ENCODE data around the gene FKTN. TPM values are rescaled to one million over a fixed set of nuclear protein-coding genes. Genes with fewer than 3 reads are reported as not detected.

Gene FKTN
- total RNA-seq, 1 donor from 2014 or later, result 21.1 TPM

GRCh38 chr9:105593145-105593544 is 35.2 kb downstream of the FKTN start:
- H3K4me1 Mint-ChIP-seq (ENCODE audit: low read depth, unreplicated experiment), result no peaks in the 10 kb centered on the region

DNA sequence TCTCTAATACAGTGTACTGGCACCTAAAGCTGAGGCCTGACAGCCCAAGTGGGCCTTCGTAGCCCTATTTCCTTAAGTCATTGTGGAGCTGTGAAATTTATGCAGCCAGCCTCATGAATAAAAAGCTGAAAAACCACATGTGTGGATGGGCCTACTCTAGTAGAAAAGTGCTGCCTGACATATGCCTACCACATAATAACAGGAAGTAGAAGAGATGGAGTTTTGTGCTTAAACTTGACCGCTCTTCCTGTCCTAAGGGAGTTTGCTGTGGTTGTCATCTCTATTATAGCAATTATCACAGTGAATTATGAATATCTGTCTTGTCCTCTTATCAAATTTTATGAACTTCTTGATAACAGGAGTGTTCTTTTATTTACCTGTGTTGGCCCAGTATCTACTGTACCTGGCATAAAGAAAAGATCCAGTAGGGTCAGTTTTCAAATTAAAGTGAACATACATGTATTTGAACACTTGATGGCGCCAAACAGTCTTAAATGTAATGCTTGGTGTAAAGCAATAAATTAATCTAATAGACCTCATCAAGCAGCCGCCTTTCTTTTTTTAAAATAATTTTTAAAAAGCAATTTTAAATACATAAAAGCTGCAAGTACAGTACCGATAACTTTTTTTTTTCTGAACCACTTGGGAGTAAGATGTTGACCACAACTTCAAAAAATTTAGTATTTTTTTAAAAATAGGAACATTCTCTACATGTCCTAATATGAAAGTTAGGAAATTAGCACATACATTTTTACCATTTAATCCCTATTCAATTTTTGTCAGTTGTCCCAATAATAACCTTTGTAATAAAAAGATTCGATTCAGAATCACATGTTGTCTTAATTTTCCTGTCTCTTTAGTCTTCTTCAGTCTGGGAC is 51.0 kb downstream of the FKTN start:
- FAIRE-seq (no peak), DNase-seq (ENCODE audit: low read depth) (peak; percentile 29)
- Histone ChIP-seq H3K9ac (ENCODE audit: low read length) (no peak overlapping the region), H3K79me2 (ENCODE audit: insufficient read depth, low read length) (no peaks in the 10 kb centered on the region), H3K27me3 (ENCODE audit: insufficient read depth, low read length) (no peaks in the 10 kb centered on the region), H3K4me3 (ENCODE audit: insufficient read depth, low read depth, low read length) (no peak overlapping the region), H3K36me3 (ENCODE audit: insufficient read depth, low read length) (peaks cover 5% of the 10 kb centered on the region), H3K27ac (ENCODE audit: low read depth, low read length) (no peak overlapping the region), H4K20me1 (ENCODE audit: insufficient read depth, low read length) (no peaks in the 10 kb centered on the region), H3K4me1 (ENCODE audit: insufficient read depth, low read length) (no peaks in the 10 kb centered on the region), H3K9me3 (ENCODE audit: insufficient read depth, low read depth, low read length) (no peaks in the 10 kb centered on the region), H3K4me2 (ENCODE audit: low read length) (no peak overlapping the region), H2AFZ (ENCODE audit: low read depth, low read length) (no peak overlapping the region)
- Mint-ChIP-seq H3K27me3 (ENCODE audit: low read depth, unreplicated experiment) (no peaks in the 10 kb centered on the region), H3K4me3 (ENCODE audit: unreplicated experiment) (no peak overlapping the region), H3K9me3 (ENCODE audit: unreplicated experiment) (no peaks in the 10 kb centered on the region), H3K36me3 (ENCODE audit: low read depth, unreplicated experiment) (peaks cover 4% of the 10 kb centered on the region), H3K4me1 (ENCODE audit: low read depth, unreplicated experiment) (no peaks in the 10 kb centered on the region), H3K27ac (ENCODE audit: unreplicated experiment) (no peak overlapping the region)
- TF ChIP-seq, protein P1, sequence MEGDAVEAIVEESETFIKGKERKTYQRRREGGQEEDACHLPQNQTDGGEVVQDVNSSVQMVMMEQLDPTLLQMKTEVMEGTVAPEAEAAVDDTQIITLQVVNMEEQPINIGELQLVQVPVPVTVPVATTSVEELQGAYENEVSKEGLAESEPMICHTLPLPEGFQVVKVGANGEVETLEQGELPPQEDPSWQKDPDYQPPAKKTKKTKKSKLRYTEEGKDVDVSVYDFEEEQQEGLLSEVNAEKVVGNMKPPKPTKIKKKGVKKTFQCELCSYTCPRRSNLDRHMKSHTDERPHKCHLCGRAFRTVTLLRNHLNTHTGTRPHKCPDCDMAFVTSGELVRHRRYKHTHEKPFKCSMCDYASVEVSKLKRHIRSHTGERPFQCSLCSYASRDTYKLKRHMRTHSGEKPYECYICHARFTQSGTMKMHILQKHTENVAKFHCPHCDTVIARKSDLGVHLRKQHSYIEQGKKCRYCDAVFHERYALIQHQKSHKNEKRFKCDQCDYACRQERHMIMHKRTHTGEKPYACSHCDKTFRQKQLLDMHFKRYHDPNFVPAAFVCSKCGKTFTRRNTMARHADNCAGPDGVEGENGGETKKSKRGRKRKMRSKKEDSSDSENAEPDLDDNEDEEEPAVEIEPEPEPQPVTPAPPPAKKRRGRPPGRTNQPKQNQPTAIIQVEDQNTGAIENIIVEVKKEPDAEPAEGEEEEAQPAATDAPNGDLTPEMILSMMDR (IDR thresholded peaks at IDR 0.05; ENCODE audit: insufficient read depth, low read depth, low read length), result peak; percentile 53
- TF ChIP-seq EZH2 (IDR thresholded peaks at IDR 0.05; ENCODE audit: insufficient read depth, low read length), result no peak

More at GRCh38 chr9:105593145-105593544, 35.2 kb downstream of the FKTN start:
- H3K4me3 Mint-ChIP-seq (ENCODE audit: unreplicated experiment), result no peak overlapping the region
- no peak for DNase-seq (ENCODE audit: low read depth)
- Histone ChIP-seq H3K4me1 (ENCODE audit: insufficient read depth, low read length) (no peaks in the 10 kb centered on the region), H3K36me3 (ENCODE audit: insufficient read depth, low read length) (no peaks in the 10 kb centered on the region), H4K20me1 (ENCODE audit: insufficient read depth, low read length) (no peaks in the 10 kb centered on the region), H3K79me2 (ENCODE audit: insufficient read depth, low read length) (no peaks in the 10 kb centered on the region), H3K27ac (ENCODE audit: low read depth, low read length) (no peak overlapping the region), H3K4me2 (ENCODE audit: low read length) (no peak overlapping the region), H3K9ac (ENCODE audit: low read length) (no peak overlapping the region), H3K27me3 (ENCODE audit: insufficient read depth, low read length) (no peaks in the 10 kb centered on the region), H2AFZ (ENCODE audit: low read depth, low read length) (no peak overlapping the region), H3K9me3 (ENCODE audit: insufficient read depth, low read depth, low read length) (peaks cover 3% of the 10 kb centered on the region), H3K4me3 (ENCODE audit: insufficient read depth, low read depth, low read length) (no peak overlapping the region)
- H3K27ac Mint-ChIP-seq (ENCODE audit: unreplicated experiment), result no peak overlapping the region
- H3K27me3 Mint-ChIP-seq (ENCODE audit: low read depth, unreplicated experiment), result no peaks in the 10 kb centered on the region
- H3K9me3 Mint-ChIP-seq (ENCODE audit: unreplicated experiment), result peaks cover 5% of the 10 kb centered on the region
- H3K36me3 Mint-ChIP-seq (ENCODE audit: low read depth, unreplicated experiment), result peaks cover 27% of the 10 kb centered on the region
- no peak for TF ChIP-seq EZH2 (IDR thresholded peaks at IDR 0.05; ENCODE audit: insufficient read depth, low read length)
- TF ChIP-seq, protein P1 (IDR thresholded peaks at IDR 0.05; ENCODE audit: insufficient read depth, low read depth, low read length), result no peak
- FAIRE-seq, result no peak

DNA sequence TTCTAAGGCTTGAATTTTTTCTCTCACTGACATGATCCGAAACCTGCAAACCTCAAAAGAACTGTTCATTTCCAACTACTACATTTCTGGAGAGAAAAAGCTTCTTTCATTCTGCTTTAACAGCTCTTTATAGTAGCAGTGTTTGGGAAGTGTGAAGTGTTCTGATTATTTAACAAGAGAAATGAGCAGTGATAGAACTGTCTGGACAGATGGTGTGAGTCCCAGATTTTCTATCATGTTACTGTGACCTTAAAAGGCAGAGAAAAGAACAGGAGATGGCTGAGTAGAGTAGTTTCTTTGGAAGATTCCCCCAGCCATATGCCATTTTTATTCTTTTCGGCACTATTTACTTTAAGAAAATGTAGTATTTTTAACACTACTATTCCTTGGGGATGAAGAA is 63.1 kb downstream of the FKTN start:
- Histone ChIP-seq H3K4me3 (ENCODE audit: insufficient read depth, low read depth, low read length) (no peak overlapping the region), H3K27ac (ENCODE audit: low read depth, low read length) (no peak overlapping the region), H3K9me3 (ENCODE audit: insufficient read depth, low read depth, low read length) (no peaks in the 10 kb centered on the region), H2AFZ (ENCODE audit: low read depth, low read length) (no peak overlapping the region), H3K27me3 (ENCODE audit: insufficient read depth, low read length) (no peaks in the 10 kb centered on the region), H3K79me2 (ENCODE audit: insufficient read depth, low read length) (no peaks in the 10 kb centered on the region), H3K9ac (ENCODE audit: low read length) (no peak overlapping the region), H3K4me2 (ENCODE audit: low read length) (no peak overlapping the region), H4K20me1 (ENCODE audit: insufficient read depth, low read length) (no peaks in the 10 kb centered on the region), H3K36me3 (ENCODE audit: insufficient read depth, low read length) (no peaks in the 10 kb centered on the region), H3K4me1 (ENCODE audit: insufficient read depth, low read length) (no peaks in the 10 kb centered on the region)
- H3K9me3 Mint-ChIP-seq (ENCODE audit: unreplicated experiment), result no peaks in the 10 kb centered on the region
- no peaks in the 10 kb centered on the region for H3K4me1 Mint-ChIP-seq (ENCODE audit: low read depth, unreplicated experiment)
- TF ChIP-seq, protein P1 (IDR thresholded peaks at IDR 0.05; ENCODE audit: insufficient read depth, low read depth, low read length), result no peak
- TF ChIP-seq EZH2 (IDR thresholded peaks at IDR 0.05; ENCODE audit: insufficient read depth, low read length), result no peak
- H3K36me3 Mint-ChIP-seq (ENCODE audit: low read depth, unreplicated experiment), result no peaks in the 10 kb centered on the region
- DNase-seq (ENCODE audit: low read depth) (no peak), FAIRE-seq (no peak)
- H3K27me3 Mint-ChIP-seq (ENCODE audit: low read depth, unreplicated experiment), result no peaks in the 10 kb centered on the region
- H3K27ac Mint-ChIP-seq (ENCODE audit: unreplicated experiment), result no peak overlapping the region
- H3K4me3 Mint-ChIP-seq (ENCODE audit: unreplicated experiment), result no peak overlapping the region
